Measurements from ENCODE around the gene TDP2. TPM values are rescaled to one million over a fixed set of nuclear protein-coding genes. Genes with fewer than 3 reads are reported as not detected.
A peak's percentile ranks its signal among the peaks of the same experiment; 100 is the strongest.
"Not testable (repeated sequence)": the region's sequence is repeated elsewhere in the genome, so short reads cannot be mapped to it uniquely, and the experiment has no call there.

Gene TDP2
- total RNA-seq, 1 donor from 2014 or later: 24.8 TPM

DNA sequence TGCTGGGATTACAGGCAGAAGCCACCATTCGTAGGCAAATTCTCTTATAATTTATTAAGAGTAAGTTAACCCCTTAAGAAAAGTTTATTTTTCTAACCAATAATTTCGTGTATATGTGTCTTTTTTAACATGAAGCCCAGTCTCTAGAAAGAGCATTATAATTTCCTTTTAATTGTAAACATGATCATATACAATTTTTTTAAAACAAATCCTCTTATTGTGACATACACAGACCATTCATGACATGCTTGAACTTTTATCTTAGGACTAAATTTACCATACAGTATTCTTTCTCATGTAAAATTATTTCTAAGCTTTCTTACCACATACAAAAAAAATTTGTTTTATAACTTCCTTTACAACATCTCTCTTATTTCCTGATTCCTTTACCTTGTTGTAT lies 6.9 kb upstream of the TDP2 start:
- Mint-ChIP-seq H3K27ac (no peak overlapping the region), H3K4me1 (no peaks in the 10 kb centered on the region), H3K36me3 (peaks cover 49% of the 10 kb centered on the region), H3K4me3 (no peak overlapping the region), H3K9me3 (peaks cover 47% of the 10 kb centered on the region), H3K27me3 (ENCODE audit: low read depth) (no peaks in the 10 kb centered on the region)
- TF ChIP-seq, protein P1, sequence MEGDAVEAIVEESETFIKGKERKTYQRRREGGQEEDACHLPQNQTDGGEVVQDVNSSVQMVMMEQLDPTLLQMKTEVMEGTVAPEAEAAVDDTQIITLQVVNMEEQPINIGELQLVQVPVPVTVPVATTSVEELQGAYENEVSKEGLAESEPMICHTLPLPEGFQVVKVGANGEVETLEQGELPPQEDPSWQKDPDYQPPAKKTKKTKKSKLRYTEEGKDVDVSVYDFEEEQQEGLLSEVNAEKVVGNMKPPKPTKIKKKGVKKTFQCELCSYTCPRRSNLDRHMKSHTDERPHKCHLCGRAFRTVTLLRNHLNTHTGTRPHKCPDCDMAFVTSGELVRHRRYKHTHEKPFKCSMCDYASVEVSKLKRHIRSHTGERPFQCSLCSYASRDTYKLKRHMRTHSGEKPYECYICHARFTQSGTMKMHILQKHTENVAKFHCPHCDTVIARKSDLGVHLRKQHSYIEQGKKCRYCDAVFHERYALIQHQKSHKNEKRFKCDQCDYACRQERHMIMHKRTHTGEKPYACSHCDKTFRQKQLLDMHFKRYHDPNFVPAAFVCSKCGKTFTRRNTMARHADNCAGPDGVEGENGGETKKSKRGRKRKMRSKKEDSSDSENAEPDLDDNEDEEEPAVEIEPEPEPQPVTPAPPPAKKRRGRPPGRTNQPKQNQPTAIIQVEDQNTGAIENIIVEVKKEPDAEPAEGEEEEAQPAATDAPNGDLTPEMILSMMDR (IDR thresholded peaks at IDR 0.05; ENCODE audit: unreplicated experiment): no peak
- DNase-seq (ENCODE audit: low spot score in 2 of 2, unreplicated experiment in 2 of 2): no peak

GRCh38 chr6:24672620-24673182 lies 6.0 kb upstream of the TDP2 start:
- peaks cover 47% of the 10 kb centered on the region for H3K36me3 Mint-ChIP-seq
- peaks cover 47% of the 10 kb centered on the region for H3K9me3 Mint-ChIP-seq
- TF ChIP-seq, protein P1 (IDR thresholded peaks at IDR 0.05; ENCODE audit: unreplicated experiment): no peak

GRCh38 chr6:24671077-24671476 lies 4.4 kb upstream of the TDP2 start:
- not testable (repeated sequence) for H3K4me1 Mint-ChIP-seq; H3K4me3 Mint-ChIP-seq; H3K27me3 Mint-ChIP-seq (ENCODE audit: low read depth); H3K27ac Mint-ChIP-seq; DNase-seq (ENCODE audit: low spot score in 2 of 2, unreplicated experiment in 2 of 2)
- H3K9me3 Mint-ChIP-seq: peaks cover 37% of the 10 kb centered on the region
- H3K36me3 Mint-ChIP-seq: peaks cover 43% of the 10 kb centered on the region

More at GRCh38 chr6:24672620-24673182, 6.0 kb upstream of the TDP2 start:
- no peak for DNase-seq (ENCODE audit: low spot score in 2 of 2, unreplicated experiment in 2 of 2)
- Mint-ChIP-seq H3K4me1 (no peaks in the 10 kb centered on the region), H3K4me3 (no peak overlapping the region), H3K27me3 (ENCODE audit: low read depth) (no peaks in the 10 kb centered on the region), H3K27ac (no peak overlapping the region)

GRCh38 chr6:24670492-24670891 lies 3.8 kb upstream of the TDP2 start:
- H3K27ac Mint-ChIP-seq; H3K4me3 Mint-ChIP-seq; DNase-seq (ENCODE audit: low spot score in 2 of 2, unreplicated experiment in 2 of 2); H3K27me3 Mint-ChIP-seq (ENCODE audit: low read depth): not testable (repeated sequence)
- peaks cover 41% of the 10 kb centered on the region for H3K36me3 Mint-ChIP-seq
- H3K4me1 Mint-ChIP-seq: peaks cover 13% of the 10 kb centered on the region
- peaks cover 36% of the 10 kb centered on the region for H3K9me3 Mint-ChIP-seq

DNA sequence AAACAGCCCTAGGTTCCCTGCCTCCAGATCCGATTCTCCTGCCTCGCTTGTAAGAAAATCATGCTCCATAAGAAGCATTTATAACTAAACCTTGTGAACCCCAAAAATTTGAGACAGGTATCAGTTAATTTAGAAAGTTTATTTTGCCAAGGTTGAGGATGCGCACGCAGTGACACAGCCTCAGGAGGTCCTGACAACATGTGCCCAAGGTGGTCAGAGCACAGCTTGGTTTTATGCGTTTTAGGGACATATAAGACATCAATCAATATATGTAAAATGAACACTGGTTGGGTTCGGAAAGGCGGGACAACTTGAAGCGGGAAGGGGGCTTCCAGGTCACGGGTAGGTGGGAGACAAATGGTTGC lies 2.3 kb upstream of the TDP2 start:
- Mint-ChIP-seq H3K36me3 (peaks cover 36% of the 10 kb centered on the region), H3K4me3 (no peak overlapping the region), H3K4me1 (peaks cover 24% of the 10 kb centered on the region), H3K27ac (no peak overlapping the region), H3K27me3 (ENCODE audit: low read depth) (no peaks in the 10 kb centered on the region), H3K9me3 (peaks cover 30% of the 10 kb centered on the region)
- no peak for DNase-seq (ENCODE audit: low spot score in 2 of 2, unreplicated experiment in 2 of 2)
- TF ChIP-seq, protein P1 (IDR thresholded peaks at IDR 0.05; ENCODE audit: unreplicated experiment): no peak

GRCh38 chr6:24668066-24668996 lies 1.6 kb upstream of the TDP2 start:
- H3K4me1 Mint-ChIP-seq: peaks cover 24% of the 10 kb centered on the region

GRCh38 chr6:24667378-24667803 lies 692 bp upstream of the TDP2 start:
- Mint-ChIP-seq H3K36me3 (peaks cover 33% of the 10 kb centered on the region), H3K9me3 (peaks cover 24% of the 10 kb centered on the region), H3K4me3 (peak overlapping the region; percentile 92), H3K27me3 (ENCODE audit: low read depth) (no peaks in the 10 kb centered on the region), H3K4me1 (peaks cover 24% of the 10 kb centered on the region), H3K27ac (peak overlapping the region; percentile 99)
- DNase-seq (ENCODE audit: low spot score in 2 of 2, unreplicated experiment in 2 of 2): no peak
- TF ChIP-seq, protein P1 (IDR thresholded peaks at IDR 0.05; ENCODE audit: unreplicated experiment): no peak

More at GRCh38 chr6:24668066-24668996, 1.6 kb upstream of the TDP2 start:
- peaks cover 31% of the 10 kb centered on the region for H3K36me3 Mint-ChIP-seq
- peaks cover 30% of the 10 kb centered on the region for H3K9me3 Mint-ChIP-seq
- not testable (repeated sequence) for DNase-seq (ENCODE audit: low spot score in 2 of 2, unreplicated experiment in 2 of 2); H3K27ac Mint-ChIP-seq; H3K27me3 Mint-ChIP-seq (ENCODE audit: low read depth)
- H3K4me3 Mint-ChIP-seq: peak overlapping the region; percentile 92
